ENCODE data around the gene ATP2C2. TPM values are rescaled to one million over a fixed set of nuclear protein-coding genes. Genes with fewer than 3 reads are reported as not detected.
A peak's percentile ranks its signal among the peaks of the same experiment; 100 is the strongest.

The ATP2C2 gene
- total and polyA plus RNA-seq, 9 of the 15 experiments (the other 6 are each of a cell fraction or from before 2014, with no cell fraction given), result 0.75 TPM; not detected in 8

- TF ChIP-seq MGA (IDR thresholded peaks at IDR 0.05) (no peak), TEAD1 (CRISPR knock-in tag; IDR thresholded peaks at IDR 0.05) (peak; percentile 75; a peak in 2 of 4 replicates), ZNF134 (CRISPR knock-in tag; conservative IDR thresholded peaks at IDR 0.05) (peak; percentile 58; the same call in 1 of the 2 replicates), USF1 (CRISPR knock-in tag; IDR thresholded peaks at IDR 0.05) (peak; percentile 97), ZBTB49 (CRISPR knock-in tag; IDR thresholded peaks at IDR 0.05; ENCODE audit: borderline replicate concordance) (no peak), FOXJ2 (tag; IDR thresholded peaks at IDR 0.05) (no peak), CTBP1 (IDR thresholded peaks at IDR 0.05; ENCODE audit: borderline replicate concordance) (peak; percentile 46; the same call in 1 of the 2 replicates)
Measured at GRCh38 chr16:84423416-84423837, 55.1 kb downstream of the ATP2C2 start (continued).

Data from K562 (cell line).